GM06990 (cell line): ENCODE measurements around the gene SHISA6.
"Not testable (repeated sequence)": the region's sequence is repeated elsewhere in the genome, so short reads cannot be mapped to it uniquely, and the experiment has no call there.

ENCODE experiments used
- DNase-seq: peaks from one replicate; pipeline ENCODE4 v3.0.0-alpha.2; 2011; ENCODE audit not compliant: insufficient read length; ENCODE audit errors: extremely low read depth
- H3K27me3 ChIP-seq: replicated peaks from 2 replicates; pipeline ENCODE4 v1.6.0; 2011; ENCODE audit warnings: low read length; ENCODE audit not compliant: control insufficient read depth, insufficient read depth
- H3K36me3 ChIP-seq: 2 replicates; pipeline ENCODE4 v1.5.1; 2011; ENCODE audit warnings: low read length; ENCODE audit not compliant: control insufficient read depth, insufficient read depth
- H3K4me3 ChIP-seq: replicated peaks from 2 replicates; pipeline ENCODE4 v1.5.1; 2011; ENCODE audit warnings: low read depth, mild to moderate bottlenecking, control low read depth, low read length
- TF ChIP-seq, protein P1 (sequence below): IDR thresholded peaks from 2 replicates; pipeline ENCODE4 v1.5.1; 2011; ENCODE audit warnings: low read length, control low read depth, mild to moderate bottlenecking, inconsistent platforms; ENCODE audit not compliant: insufficient read depth, poor library complexity, severe bottlenecking

Gene SHISA6

DNA sequence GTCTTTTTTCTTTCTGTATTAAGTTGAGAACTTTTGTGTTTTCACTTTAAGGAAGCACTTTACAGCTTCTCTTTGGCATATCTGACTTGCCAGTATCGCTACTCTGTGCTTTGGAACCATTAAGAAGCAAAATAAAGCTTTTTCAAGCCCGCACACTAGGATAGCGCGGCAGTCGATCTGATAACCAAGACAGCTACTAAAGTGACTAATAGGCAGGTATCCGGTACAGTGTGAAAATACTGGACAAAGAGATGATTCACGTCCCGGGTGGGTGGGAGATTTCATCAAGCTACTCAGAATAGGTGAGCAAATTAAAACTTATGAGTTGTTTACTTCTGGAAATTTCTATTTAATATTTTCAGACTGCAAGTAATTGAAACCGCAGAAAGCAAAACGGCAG lies 53.8 kb downstream of the SHISA6 start:
- no peaks in the 10 kb centered on the region for H3K27me3 ChIP-seq
- TF ChIP-seq, protein P1, sequence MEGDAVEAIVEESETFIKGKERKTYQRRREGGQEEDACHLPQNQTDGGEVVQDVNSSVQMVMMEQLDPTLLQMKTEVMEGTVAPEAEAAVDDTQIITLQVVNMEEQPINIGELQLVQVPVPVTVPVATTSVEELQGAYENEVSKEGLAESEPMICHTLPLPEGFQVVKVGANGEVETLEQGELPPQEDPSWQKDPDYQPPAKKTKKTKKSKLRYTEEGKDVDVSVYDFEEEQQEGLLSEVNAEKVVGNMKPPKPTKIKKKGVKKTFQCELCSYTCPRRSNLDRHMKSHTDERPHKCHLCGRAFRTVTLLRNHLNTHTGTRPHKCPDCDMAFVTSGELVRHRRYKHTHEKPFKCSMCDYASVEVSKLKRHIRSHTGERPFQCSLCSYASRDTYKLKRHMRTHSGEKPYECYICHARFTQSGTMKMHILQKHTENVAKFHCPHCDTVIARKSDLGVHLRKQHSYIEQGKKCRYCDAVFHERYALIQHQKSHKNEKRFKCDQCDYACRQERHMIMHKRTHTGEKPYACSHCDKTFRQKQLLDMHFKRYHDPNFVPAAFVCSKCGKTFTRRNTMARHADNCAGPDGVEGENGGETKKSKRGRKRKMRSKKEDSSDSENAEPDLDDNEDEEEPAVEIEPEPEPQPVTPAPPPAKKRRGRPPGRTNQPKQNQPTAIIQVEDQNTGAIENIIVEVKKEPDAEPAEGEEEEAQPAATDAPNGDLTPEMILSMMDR = no peak
- no peaks in the 10 kb centered on the region for H3K36me3 ChIP-seq
- no peak for DNase-seq
- no peak overlapping the region for H3K4me3 ChIP-seq

DNA sequence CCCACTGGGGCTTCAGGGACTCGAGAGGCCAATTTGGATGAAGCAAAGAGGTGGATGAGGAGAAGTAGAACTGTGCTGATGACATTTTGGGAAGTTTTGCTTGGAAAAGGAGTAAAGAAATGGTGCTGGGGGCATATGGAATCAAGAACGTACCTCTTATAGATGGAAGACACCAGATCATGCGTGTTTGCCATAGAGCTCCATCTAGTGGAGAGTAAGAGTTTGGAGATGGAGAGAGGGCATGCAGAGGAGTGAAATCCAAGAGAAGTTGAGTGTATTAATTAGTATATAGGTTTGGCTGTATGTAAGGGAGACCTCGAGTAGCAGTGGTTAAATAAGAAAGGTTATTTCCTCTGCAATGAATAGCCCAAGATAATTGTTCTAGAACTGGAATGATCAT lies 56.0 kb downstream of the SHISA6 start:
- Histone ChIP-seq H3K36me3 (no peaks in the 10 kb centered on the region), H3K27me3 (no peaks in the 10 kb centered on the region), H3K4me3 (no peak overlapping the region)
- no peak for DNase-seq
- TF ChIP-seq, protein P1 = no peak

DNA sequence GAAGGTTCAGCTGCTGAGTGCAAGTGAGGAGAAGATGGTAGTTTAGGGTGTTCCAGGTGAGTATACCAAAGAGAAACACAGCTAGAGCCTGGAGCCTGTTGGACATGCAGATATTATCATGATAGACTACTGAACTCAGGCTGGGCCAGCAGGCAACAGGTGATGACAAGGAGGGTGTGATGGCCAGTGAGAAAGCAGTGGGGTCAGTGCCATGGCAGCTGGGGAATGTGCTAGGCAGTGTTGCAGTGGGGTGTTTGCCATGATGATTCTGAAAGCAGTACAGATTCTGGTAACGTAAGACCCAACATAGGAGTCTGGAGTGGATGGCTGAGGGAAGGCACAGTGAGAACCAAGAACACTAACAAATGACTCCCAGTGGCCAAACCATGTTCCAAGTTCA lies 57.4 kb downstream of the SHISA6 start:
- H3K36me3 ChIP-seq = no peaks in the 10 kb centered on the region
- DNase-seq = no peak
- TF ChIP-seq, protein P1 = no peak
- no peaks in the 10 kb centered on the region for H3K27me3 ChIP-seq
- H3K4me3 ChIP-seq = no peak overlapping the region

DNA sequence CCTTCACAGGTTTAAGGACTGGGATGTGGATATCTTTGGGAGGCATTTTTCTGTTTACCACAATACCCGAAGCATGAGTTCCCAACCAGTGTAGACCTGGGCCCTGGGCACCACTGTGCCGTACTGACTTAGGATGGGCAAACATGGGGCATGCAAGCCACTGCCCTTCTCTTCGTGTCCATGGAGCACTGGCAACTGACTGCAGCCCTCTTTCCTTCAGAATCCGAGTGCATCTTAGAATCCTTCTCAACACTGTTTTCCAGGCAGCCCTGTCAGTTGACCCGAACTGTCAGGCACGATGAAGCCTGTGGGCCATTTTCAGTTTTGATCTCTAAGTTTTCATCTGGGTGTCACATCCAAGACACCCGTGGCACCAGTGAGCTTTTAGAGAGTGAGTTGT lies 59.2 kb downstream of the SHISA6 start:
- no peaks in the 10 kb centered on the region for H3K36me3 ChIP-seq
- TF ChIP-seq, protein P1 = no peak
- DNase-seq = no peak
- no peak overlapping the region for H3K4me3 ChIP-seq
- no peaks in the 10 kb centered on the region for H3K27me3 ChIP-seq

DNA sequence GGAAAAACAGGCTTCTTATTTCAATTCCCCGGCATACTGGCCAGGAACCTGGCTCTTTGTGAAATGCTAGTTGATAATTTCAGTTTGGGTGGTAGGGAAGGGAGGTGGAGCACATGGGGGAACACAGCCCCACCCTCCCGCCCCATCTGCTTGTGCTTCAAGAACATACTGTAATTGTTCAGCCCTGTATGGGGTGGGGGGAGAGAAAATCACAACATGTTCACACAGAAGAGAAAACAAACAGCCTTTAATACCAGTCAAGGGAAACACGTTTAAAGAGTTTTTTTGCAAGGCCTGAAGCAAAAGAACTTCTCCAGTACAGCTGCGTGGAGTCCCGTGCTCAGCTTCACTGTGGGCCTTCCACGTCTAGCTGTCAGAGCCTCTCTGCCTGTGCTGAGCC lies 59.7 kb downstream of the SHISA6 start:
- H3K4me3 ChIP-seq = no peak overlapping the region
- TF ChIP-seq, protein P1 = no peak
- no peak for DNase-seq
- H3K27me3 ChIP-seq = no peaks in the 10 kb centered on the region
- H3K36me3 ChIP-seq = no peaks in the 10 kb centered on the region

DNA sequence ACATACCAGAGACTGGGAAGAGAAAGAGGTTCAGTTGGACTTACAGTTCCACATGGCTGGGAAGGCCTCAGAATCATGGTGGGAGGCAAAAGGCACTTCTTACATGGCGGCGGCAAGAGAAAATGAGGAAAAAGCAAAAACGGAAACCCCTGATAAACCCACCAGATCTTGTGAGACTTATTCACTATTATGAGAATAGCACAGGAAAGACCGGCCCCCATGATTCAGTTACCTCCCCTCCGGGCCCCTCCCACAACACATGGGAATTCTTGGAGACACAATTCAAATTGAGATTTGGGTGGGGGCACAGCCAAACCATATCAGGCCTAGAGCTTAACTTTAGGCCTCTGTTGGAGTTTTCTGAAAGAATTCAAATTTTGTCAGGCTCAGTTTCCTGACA lies 60.9 kb downstream of the SHISA6 start:
- H3K4me3 ChIP-seq, DNase-seq, H3K36me3 ChIP-seq, H3K27me3 ChIP-seq: not testable (repeated sequence)
